Stimulated activated CD4-positive, alpha-beta T cell treated with anti-CD3 and anti-CD28 coated beads, Interleukin-12 subunit alpha, Interleukin-12 subunit beta, amount 100 ng/mL, for 24 hours (primary cell): ENCODE data around the gene HOXD9.

ENCODE experiments used
- DNase-seq, 2 experiments: peaks; one replicate each; pipeline ENCODE4 v3.0.0-alpha.2; 2020; ENCODE audit warnings: low read depth in 2 of 2

Gene HOXD9

DNA sequence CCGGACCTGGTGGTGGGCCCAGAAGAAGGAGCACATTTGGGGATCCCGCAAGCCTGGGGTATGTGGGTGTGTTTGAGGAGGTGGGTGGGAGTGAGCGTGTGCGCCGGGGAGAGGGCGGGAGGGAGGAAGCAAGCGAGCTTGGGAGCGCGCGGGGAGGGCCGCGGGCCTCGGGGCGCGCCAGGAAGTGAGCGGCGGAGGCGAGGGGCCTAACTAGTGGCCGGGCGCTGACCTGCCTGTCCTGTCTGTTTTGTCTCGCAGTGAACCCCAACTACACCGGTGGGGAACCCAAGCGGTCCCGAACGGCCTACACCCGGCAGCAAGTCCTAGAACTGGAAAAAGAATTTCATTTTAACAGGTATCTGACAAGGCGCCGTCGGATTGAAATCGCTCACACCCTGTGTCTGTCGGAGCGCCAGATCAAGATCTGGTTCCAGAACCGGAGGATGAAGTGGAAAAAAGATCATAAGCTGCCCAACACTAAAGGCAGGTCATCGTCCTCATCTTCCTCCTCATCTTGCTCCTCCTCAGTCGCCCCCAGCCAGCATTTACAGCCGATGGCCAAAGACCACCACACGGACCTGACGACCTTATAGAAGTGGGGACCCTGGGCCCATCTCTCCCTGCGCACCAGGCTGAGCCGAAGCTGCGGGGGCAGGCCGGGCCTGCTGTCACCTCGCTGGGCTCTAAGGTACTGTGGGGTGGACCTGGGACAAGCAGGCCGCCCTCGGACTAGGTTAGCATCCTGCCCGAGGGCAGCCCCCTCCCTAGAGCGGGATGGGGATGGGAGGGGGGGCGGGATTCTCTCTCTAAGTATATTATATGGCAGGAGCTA lies 30.0 kb downstream of the HOXD9 start:
- no peak for DNase-seq

DNA sequence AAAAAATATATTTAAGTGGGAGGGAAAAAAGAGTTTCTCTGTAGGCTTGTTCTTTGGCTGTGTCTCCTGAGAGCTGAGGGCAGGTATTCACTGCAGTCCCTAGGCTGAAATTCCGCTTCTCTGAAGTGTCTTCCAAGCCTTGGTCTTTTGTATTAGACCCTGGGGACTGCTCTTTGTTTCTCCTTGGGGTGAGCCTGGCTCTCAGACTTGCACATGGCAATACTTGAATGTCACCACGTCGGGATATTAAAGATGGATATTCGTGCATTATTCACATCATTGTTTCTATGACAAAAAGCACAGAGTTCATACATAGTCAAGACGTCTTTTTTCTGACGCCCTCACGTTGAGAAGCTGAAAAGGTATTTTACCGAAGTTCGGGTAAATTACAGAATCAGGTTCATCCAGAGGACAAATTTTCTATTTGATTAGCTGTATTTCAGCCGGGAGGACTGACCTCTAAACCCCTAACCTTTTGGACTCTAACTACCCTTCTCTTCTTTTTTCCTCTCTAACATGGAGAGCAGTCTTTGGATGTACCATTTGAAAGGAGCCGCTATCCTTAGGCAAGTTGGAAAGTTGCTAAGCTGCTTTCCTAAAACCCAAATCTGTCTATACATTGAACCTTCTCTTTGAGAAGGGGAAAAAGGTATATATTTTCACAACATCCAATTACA lies 32.2 kb downstream of the HOXD9 start:
- DNase-seq: no peak

DNA sequence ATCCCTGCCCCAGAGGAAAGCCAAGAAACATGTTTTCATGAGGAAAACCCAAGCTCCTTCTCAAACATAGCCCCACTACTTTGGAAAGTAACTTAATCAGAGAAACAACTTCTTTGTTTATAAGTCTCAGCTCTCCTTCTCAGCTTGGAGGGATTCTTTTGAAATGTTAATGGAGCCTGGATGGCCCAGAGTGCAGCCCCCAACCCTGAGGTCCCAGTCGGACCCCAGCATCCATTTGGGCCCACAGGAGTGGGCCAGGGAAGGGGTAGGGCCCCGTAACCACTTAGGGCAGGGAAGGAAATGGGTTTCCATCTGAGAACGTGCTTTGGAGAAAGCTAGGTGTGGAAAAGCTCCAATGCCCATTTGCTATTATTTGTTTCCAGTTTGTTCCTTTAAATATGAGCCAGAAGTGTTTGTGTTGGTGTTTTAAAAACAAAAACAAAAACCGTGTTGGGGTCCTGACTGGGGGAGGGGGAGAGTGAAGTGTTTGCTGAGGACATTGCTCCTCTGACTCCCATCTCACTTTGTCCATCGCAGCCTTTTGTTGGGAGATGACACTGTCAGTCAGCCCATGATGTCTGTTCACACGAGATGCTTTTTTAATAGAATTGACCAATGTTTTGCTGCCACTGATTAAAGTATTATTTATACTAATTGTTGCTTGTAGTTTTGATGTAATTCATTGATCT lies 33.0 kb downstream of the HOXD9 start:
- no peak for DNase-seq

DNA sequence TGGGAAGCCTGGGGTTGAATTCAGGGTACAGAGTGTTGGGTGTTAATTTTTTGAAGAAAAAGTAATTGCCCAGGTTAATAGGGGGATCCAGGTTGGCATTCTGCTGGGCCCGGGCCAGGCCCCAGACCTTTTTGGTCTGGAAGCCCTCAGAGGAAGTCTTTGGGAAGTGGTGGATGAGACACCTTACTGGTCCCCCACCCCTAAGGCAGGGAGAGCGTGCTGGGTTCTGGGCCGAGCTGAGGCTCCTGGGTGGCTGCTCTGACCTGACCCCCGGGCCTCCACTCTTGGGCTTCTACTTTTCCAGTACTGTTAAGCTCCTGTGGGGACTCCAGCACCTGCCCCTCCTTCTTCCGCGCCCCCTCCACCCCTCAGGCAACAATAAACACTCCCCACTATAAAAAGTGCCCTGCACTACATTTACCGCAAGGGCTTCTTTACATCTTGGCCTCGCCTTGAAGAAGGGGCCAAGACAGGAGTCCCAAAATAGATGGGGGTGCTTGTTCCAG lies 33.8 kb downstream of the HOXD9 start:
- no peak for DNase-seq

DNA sequence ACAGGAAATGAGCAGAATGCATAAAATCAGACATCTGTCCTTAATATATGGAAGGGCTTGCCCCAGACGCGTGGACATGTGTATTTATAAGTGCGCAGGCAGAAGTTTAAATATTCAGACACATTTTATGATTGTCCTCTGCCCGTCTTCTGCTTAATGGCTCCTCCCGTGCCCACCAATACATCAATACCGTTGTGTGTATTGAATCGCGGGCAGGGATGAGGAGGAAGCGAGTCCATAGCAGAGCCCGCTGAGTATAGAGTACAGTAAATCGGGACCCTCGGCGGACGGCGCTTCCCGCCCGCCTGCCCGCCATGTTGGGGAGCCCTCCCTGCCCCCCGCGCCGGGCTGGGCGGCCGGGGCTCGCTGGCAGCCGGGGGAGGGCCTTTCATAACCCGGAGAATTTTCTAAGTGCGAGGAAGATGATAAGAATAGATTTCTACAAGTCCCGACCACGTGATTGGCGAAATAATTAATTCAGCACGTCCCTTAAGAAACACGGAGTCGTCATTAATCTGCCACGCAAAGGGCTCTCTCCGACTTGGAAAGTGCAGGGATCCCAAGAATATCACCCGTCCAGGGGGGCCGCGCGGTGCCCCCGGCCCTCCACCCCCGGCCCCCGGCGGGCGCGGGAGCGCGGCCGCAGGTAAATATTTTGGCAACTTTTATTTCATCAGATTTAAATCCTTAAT lies 34.4 kb downstream of the HOXD9 start, which contains the start of gene HOXD3:
Gene HOXD3 (plus strand): TSS at position 501 of the 692 bp plus-strand sequence. CDS start 11,808 bp downstream, outside the sequence.
- no peak for DNase-seq

DNA sequence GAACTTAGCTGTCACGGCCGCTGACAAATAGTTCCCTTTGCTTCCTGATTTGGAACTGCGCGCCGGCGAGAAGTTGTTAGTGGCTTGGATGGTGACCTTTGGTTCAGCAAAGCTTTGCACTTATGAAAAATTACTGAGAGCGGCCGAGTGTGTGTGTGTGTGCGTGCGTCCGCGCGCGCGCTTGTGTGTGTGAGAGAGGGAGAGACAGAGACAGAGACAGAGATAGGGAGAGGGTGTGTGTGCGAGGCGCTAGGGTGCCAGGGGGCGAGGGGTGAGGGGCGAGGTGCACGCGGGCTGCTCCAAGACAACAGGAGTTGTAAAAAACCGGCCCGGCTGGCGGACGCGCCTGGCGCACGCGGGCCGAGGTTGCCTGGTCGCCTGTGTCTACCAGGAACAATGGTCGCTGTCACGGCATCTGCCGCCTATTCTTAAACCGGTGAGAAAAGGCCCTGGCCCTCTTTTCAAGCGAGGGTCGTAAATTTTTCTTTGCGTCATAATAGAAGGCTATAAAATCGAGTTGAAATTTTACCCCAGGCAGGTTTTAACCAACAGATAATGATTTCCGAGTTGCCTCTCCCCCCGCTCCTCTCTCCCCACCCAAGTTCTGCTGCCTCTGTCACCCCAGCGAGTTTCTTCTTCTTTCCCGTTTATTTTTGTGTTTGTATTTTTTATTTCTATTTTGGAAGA lies 35.1 kb downstream of the HOXD9 start:
- DNase-seq: no peak

DNA sequence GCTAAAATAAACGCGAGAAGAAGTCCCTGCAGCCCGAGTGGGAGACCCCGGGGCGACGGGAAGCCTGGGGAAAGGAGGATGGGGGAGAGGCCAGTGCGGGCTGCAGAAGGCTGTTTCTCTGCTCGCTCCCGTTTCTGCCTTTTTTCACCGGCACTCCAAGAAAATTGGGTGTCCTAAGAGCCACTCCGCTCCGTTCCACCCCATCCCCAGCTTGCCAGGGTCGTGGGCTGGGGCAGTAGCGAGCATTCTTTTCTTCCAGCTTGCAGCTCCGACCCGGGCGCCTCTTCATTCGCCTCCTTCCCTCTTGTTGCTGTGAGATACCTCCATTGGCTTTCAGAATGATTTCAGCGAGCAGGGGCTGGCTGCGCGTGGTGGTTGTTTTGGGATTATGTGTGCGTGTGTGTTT lies 35.7 kb downstream of the HOXD9 start:
- no peak for DNase-seq

DNA sequence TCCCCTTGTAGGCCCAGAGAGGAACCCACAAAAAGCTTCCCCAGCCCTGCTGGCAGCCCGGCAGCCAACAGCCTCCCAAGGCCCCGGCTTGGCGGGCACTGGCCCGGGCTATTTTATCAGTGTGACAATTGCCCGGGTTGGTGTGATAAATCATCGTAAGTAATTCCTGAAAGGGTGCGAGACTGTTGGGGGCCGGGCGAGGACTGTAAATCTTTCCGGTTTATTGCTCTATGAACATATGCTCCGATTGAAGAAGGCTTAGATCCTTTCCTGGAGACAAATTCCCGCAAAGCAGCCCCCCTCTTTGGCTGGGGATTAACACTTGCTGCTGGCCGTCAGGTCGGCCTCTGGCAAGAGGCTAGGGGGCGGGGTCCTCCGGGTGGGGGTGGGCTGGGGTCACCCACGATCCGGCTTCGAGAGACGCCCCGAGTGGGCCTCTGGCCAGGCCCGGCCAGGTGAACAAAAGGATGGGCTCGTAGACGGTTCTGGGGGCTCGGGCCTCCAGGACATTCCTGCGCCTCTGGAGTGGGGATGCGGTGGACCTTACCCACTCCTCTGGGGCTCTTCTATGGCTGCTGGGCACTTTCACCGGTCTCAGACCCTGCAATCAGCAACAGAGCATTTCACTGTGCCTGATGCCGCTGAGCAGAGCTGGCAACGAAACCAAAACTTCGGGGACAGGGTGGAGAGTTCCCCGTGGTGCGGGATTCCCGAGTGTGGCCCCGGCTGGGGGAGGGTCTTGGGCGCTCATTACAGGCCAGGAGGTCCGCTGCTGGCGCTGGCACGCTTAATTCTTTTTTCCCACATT lies 36.5 kb downstream of the HOXD9 start:
- no peak for DNase-seq

DNA sequence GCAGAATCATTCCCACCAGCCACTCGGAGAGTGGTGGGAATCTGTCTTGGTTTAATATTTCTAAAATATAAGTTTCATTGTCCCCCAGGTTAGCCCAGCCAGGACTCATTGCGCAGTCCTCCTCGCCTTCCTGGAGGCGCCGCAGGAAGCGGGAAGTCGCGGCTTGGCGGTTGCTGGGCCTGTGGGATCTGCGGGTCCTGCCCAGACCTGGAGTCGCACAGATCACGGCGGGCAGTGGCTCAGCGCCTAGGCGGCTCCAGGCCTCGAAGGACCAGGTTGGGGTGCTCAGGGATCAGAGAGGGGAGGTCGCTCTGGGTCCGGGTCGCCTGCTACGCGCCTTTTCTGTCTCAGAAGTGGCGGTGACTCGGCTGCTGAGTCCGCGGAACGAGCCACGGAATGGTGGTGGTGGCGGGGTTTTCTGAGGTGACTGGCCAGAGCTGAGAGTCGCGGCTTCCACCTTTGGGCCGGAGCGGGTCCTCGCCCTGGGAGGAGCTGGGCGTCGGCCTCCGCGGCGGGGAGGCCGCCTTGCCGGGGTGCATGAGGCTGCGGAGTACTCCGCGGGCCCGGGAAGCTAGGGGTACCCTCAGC lies 37.2 kb downstream of the HOXD9 start:
- DNase-seq: no peak

DNA sequence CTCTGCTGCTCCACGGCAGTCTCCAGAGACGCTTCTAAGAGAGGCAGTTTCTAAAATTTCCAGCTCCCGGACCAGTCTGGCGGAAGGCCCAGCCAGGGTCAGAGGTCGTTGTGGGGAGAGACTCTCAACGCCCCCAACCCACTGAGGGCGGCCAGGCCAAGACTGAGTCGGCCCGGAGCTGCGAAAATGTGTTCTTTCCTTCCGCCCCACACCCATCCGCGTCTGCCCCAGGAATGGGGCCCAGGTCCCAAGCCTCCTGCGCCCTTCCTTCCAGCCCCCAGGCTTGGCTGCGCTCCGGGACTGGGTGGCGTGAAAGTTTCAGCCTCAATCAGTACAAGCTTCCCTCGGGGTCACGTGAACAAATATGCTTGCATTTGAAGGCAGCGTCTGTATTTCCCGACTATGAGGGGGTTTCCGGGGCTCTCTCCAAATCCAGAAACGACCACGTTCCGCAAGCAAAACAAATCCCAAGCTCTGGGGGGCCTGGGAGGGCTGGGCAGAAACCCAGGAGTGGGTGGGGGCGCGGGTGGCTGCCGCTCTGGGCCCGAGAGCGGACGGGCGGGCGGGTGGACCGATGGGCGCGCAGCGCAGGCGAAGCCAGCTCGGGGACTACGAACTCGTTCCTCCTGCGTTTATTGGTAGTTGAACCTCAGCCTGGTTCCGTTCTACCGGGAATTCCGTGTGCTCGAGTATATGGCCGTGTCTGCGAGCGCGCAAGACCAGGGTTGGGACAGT lies 37.9 kb downstream of the HOXD9 start:
- no peak for DNase-seq

DNA sequence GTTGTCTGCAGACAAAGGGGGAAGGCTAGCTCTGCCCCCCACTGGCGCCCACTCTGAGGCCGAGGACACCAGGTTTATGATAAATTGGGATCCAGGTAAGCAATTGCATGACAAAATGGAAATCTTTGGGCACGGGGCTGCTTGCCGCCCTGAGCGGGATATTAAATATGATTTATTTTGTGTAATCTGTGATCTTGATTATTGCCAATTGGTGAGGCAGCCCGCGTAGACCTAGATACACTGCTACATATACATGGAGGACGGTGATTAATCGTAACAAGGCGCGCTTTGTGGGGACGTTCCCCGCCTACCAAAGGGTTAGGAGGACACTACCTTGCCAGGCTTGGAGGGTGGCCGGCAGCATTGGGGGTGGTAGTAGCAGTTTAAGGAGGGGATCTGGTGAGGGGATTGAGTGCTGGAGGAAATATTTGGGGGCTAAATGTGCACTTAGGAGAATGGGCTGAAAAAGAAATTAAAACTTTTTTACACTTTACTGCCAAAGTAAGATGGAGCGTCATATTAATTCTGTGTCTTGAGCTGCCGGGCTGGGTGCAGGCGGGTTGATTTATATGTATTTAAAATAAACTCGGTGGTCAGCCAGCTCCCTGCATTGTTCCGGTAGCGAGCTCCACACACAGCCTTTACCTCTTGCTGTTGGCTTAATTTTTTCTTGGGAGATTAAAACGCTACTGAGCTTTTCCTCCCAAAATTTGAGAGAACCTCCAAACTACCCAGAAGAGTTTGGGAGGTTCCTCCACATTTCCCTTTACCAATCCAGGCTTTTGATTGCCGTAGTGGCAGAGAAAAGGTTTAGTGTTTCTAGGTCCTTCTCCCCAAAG lies 38.7 kb downstream of the HOXD9 start:
- no peak for DNase-seq

DNA sequence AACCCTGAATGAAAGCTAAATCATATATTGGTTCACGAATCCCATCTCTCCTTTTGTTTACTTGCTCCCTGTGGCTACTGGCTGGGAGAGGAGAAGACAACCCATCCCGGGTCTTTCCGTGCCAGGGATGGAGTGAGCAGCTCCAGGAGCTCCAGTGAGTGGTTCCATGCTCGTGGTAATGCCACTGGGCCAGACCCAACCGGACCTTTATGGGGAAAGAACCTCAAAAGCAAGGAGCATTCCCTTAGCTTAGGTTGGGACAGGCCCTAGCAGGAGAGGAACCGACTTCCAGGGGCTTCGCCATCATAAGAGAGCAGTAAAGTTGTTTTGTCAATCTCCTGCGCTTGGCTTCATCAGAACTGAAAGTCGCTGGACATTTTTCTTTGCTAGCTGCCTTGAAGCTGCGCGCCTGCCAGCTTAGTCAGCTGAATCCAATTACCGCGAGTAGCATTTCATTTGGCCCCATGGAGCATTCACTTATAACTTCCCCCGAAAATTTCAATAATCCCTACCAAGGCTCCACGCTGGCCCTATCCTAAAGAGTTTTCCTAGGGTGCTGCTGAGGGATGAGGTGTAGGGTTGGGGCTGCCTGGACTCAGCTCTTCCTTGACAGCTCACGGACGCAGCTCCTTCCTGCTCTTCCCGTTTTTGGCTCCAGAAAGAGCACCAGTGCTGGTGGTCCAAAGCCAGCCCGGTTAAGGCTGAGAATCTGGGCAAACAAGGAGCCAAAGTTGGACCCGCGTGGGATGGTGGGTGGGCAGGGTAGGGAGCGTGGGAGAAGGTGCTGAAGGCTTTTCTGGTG lies 39.5 kb downstream of the HOXD9 start:
- no peak for DNase-seq

DNA sequence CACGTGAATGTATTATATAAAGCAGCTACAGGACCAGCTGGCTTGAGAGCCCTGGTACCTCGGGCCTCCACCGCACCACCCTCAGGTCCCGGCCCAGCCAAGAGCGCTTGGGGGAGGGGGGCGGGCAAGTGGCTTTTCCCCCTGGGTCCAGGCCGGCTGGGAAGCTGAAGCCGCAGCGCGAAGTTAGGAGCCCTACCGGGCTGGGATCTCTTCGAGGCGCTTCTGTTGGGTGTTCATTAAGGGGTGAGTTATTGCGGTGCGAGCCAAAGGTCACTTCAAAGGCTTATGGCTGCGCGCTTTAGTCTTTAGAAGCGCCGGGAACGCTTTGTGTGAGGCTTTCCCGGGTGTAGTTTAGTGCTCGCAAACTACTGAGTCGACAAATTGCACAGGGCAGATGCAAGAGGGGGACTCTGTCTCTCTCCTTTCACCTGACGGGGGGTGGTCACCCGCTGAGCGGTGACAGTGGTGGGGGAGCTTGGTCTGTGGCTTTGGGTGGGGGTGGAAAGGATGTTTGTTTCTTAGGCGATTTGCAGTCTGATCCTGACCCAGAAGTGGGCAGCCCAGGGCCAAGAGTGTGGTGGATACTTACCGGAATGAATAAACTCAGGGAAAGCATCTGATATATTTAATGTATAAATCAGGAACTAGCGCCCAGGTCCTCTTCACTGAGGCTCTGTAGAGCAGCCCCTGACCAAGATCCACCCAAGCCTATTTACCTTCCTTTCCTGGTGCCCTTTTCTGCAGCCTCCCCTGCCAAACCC lies 40.6 kb downstream of the HOXD9 start:
- no peak for DNase-seq

DNA sequence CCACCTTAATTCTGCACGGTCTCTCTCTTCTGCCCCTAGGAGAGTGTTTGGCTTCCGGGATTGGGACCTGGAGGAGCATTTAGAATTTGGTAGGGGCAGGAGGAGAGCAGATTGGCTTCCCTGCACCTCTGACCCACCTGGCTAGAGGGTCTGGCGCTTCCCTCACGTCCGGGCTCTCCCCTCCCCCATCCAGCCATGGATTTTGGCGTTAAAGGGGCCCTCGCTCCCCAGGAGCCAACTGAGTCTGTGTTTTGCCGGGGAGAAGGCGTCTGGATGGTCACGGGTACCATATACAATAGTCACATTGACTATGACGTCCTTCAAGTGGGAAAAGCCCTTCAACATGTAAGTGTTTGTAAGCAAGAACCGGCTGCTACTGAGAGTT lies 41.1 kb downstream of the HOXD9 start:
- no peak for DNase-seq

DNA sequence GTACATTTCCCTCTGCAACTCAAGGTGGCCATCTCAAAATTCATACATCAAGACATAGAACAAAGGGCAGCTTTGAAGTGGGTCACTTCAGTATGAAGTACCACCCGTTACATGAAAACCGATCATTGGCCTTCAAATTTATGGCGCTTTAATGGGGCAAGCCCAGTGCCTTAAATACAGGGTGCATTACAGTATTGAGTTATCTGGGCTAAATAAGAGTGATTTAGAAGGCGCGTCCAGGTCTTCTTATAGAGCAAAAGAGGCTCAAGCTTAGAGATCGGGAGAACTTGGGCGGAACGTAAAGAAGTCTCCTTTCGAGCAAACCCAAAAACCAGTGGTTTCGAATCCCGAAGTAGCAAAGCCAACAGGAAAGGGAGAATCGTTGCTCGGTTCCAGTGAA lies 41.7 kb downstream of the HOXD9 start:
- DNase-seq: no peak

DNA sequence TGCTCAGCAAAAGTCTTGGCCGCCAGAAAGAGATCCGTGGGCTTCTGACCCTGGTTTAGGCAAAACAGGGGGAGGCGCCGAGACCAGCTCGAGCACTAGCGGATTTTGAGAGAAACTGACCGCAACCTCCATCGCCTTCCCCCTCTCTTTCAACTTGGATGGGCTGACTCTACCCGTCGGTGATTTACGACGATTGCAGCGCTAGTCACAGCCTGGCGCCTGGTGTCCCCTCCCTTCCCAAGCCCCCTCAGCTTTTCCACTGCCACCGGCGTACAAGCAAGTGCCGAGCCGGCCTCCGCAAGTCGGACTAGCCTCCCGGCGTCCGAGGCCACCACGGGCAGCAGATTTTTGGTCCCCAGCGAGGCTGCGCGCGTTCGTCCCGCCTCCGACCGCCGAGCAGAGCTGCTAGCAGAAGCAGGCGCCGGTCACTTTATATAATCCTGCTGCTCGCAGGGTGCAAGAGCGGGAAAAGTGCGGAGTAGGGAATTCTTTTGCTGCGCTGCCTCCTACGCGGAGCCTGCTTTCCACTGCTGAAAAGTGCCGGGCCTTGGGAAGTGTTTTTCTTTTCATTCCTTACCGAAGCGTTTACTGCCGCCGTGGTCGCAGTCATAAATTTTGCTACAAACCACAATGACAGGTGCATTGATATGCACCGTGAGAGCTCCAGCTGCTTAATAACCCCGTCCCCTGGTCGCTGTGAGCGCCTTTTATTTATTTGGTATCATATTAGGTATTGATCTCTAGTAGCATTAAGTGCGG lies 42.3 kb downstream of the HOXD9 start:
- DNase-seq: no peak
